ENCODE measurements around the gene TRERF1.
"Not testable (repeated sequence)": the region's sequence is repeated elsewhere in the genome, so short reads cannot be mapped to it uniquely, and the experiment has no call there.

TRERF1 gene, protein sequence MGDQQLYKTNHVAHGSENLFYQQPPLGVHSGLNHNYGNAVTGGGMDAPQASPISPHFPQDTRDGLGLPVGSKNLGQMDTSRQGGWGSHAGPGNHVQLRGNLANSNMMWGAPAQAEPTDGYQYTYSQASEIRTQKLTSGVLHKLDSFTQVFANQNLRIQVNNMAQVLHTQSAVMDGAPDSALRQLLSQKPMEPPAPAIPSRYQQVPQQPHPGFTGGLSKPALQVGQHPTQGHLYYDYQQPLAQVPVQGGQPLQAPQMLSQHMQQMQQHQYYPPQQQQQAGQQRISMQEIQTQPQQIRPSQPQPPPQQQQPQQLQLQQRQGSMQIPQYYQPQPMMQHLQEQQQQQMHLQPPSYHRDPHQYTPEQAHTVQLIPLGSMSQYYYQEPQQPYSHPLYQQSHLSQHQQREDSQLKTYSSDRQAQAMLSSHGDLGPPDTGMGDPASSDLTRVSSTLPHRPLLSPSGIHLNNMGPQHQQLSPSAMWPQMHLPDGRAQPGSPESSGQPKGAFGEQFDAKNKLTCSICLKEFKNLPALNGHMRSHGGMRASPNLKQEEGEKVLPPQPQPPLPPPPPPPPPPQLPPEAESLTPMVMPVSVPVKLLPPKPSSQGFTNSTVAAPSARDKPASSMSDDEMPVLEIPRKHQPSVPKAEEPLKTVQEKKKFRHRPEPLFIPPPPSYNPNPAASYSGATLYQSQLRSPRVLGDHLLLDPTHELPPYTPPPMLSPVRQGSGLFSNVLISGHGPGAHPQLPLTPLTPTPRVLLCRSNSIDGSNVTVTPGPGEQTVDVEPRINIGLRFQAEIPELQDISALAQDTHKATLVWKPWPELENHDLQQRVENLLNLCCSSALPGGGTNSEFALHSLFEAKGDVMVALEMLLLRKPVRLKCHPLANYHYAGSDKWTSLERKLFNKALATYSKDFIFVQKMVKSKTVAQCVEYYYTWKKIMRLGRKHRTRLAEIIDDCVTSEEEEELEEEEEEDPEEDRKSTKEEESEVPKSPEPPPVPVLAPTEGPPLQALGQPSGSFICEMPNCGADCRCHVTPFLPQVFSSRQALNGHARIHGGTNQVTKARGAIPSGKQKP (N-terminal part only)

DNA sequence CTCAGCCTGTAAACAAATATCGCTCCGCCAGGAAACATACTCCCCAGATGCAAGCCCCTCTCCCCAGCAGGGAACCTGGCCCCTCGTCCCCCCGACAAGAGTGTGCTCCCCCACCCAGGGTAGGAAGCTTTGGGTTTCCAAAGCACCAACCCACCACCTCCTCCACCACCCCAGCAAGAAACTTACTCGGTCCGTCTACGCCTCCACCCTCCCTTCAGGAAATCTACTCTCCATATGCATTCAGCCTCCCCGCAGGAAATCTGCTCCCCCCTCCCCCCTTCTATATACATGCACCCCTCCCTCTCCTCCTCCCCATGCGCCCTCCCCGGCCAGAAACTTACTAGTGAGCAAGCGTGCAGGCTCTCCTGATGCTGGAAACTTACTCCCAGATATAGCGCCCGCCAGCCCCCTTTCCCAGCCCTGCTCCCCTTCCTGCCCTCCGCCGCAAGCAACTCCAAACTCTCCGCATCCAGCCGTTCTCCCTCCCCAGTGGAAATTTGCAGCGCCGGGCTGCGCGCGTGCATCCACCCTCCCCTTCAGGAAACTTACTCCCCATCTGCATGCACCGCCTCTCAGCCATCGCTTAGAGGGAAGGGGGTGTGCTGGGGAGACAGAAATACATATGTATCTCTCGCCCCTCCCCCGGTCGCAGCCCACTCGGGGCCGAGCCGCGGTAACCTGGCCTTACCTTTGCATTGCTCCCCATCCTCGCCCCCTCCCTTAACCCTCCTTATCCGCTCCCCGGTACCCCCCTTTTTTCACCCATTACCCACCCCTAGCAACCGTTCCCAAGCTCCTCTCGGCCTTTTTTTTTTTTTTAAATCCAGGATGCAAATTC, at the start of gene TRERF1:
Gene TRERF1, minus strand, starts transcription at position 594 of the 838 bp plus-strand sequence. CDS start 182,336 bp downstream, outside the sequence.
- DNase-seq, result no peak

DNA sequence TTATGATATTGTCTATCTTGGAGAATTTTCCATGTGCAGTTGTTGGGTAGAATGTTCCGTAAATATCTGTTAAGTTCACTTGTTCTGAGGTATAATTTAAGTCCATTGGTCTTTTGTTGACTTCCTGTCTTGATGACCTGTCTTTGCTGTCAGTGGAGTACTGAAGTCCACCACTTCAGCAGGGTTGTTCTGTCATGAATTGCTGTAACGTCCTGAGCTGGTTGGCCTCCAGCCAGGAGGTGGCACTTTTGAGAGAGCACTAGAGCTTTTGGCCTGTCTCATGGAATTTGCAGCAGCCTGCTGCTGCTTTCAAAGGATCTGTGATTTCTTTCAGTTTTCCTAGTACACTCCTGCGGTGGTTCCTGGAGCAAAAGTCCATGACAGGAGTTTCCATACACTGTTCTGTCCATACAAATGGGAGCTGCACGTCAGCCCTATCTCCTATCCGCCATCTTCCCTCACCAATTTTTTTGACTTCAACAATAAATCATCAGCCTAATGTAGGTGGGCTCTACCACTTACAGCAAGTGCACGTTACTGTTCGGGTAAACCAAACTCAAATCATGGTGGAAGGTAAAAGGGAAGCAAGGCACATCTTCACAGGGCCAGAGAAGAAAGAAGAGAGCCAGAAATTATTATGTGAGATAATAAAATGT, 46.9 kb upstream of the TRERF1 start:
- DNase-seq, result no peak

DNA sequence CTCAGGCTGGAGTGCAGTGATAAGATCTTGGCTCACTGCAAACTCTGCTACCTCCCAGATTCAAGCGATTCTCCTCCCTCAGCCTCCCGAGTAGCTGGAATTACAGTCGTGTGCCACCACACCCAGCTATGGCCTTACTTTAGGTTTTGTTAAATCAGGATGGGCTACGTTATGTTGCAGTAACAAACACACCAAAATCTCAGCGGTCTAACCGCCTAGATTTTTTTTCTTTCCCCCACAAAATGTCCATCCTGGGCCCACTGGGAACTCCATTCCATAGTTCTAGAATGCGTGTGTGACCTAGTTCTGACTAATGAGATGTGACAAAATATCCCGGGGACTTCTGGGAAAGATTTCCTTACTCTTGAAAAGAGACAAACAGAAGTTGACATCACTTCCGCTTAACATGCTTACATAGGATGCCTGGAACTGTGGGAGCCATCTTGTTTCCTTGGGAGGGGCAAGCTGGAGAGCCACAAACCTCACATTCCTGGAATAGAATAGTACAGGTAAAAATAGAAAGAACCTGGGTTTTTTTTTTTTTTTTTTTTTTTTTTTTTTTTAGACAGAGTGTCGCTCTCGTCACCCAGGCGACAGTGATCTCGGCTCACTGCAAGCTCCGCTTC, 42.3 kb upstream of the TRERF1 start:
- no peak for DNase-seq

DNA sequence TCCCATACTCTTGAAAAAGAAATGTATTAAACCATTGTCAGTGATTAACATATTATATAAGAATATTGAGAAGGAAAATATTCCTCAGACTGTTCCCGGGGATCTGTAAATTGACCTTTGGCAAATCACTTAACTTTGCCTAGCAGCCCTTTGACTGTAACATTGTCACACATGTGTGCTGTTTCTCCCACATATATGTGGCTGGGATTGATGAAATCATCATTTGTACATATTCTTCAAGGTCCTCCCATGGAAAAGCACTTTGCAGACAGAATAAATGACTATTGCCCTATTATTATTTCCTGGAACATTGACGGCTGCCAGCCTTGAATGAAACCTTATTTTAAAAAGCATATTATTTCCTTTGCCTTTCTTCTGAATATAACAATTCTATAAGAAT, 36.4 kb upstream of the TRERF1 start:
- no peak for DNase-seq

DNA sequence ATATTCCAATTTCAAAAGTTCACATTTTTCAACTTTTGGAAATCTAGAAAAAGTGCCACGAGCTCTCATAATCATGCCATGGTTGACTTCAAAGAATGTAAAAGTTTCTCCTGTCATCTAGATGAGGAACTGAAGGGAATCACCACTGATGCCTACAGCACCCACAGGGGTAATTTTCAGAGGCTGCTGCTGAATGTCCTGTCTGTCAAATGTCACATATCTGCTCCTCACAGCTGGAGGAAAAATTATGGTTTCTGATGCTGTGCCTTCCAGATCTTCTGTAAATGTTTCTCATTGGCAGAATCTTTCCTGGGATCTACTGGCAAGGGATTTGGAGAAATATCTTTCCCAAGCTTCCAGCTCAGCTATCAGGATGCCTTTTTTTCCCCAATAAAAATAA, 32.5 kb upstream of the TRERF1 start:
- DNase-seq, result no peak

DNA sequence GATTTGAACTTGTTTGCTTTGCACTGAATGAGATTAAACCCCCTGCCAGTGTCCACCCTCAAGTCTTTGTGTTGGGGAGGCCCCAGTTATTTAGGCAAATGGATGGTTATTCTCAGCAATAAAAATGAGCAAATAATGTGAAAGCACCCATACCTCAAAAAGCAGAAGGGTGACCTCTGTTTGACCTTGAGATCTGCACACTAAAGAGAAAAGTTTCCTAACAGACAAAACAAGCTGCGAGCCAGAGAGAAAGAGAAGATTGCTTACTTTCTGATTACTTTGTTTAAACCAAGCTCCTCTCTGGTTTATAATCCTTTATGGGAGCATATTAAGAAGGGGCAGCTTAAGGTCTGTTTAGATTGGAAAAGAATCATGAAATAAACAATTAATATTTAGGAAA, 30.4 kb upstream of the TRERF1 start:
- no peak for DNase-seq

DNA sequence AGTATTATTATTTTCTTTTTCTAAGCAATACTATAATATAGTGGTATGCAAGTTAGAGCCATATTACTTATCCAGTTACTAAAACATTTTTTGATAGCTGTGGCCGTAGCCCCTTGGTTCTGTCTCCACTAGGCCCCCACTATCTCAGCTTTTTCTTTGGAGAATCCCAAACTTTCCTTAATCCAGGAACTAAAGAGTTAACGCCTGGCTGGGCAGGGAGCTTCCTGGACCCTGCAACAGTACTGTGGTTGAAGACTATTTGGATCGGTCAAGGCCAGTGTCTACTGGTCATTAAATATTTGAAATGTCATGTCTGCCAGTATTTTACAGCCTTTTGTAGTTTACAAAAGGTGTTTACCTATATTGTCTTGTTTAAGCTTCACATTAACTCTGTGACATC, 20.0 kb upstream of the TRERF1 start:
- DNase-seq, result no peak

DNA sequence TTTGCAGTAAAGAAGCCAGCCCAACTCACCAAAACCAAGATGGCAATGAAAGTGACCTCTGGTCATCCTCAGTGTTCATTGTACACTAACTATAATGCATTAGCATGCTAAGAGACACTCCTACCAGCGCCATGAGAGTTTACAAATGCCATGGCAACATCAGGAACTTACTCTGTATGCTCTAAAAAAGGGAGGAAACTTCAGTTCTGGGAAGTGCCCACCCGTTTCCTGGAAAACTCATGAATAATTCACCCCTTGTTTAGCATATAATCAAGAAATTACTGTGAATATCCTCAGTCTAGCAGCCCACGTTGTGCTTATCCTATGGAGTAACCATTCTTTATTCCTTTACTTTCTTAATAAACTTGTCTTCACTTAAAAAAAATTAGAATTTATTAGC, 19.4 kb upstream of the TRERF1 start:
- DNase-seq, result no peak

DNA sequence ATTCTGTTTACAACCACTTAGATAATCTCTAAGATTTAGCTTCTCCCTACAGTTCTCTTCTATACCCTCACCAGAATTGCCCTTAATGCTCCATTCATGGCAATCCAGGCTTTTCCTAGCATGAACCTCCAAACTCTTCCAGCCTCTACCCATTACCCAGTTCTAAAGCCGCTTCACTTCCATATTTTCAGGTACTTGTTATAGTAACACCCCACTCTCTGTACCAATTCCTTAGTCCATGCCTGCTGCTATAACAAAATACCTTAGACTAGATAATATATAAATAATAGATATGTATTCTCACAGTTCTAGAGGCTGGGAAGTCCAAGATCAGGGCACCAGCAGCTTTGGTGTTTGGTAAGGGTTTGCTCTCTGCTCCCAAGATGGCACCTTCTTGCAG, 16.5 kb upstream of the TRERF1 start:
- no peak for DNase-seq

DNA sequence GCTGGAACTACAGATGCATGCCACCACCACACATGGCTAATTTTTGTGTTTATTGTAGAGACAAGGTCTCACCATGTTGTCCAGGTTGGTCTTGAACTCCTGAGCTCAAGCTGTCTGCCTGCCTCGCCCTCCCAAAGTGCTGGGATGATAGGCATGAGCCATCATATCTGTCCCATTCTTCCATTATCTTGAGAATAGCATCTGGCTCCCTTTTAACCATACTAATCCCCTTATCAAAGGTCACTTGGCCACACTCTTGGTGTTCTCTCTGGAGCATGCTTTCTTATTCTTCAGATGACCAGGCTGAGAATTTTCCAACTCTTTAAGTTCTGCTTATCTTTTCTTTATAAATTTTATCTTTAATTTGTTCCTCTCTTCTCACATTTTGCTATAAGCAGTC, 15.9 kb upstream of the TRERF1 start:
- no peak for DNase-seq

DNA sequence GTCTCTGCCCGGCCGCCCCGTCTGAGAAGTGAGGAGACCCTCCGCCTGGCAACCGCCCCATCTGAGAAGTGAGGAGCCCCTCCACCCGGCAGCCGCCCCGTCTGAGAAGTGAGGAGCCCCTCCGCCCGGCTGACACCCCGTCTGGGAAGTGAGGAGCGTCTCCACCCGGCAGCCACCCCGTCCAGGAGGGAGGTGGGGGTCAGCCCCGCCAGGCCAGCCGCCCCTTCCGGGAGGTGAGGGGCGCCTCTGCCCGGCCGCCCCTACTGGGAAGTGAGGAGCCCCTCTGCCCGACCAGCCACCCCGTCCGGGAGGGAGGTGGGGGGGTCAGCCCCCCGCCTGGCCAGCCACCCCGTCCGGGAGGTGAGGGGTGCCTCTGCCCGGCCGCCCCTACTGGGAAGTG, 14.7 kb upstream of the TRERF1 start:
- not testable (repeated sequence) for DNase-seq

DNA sequence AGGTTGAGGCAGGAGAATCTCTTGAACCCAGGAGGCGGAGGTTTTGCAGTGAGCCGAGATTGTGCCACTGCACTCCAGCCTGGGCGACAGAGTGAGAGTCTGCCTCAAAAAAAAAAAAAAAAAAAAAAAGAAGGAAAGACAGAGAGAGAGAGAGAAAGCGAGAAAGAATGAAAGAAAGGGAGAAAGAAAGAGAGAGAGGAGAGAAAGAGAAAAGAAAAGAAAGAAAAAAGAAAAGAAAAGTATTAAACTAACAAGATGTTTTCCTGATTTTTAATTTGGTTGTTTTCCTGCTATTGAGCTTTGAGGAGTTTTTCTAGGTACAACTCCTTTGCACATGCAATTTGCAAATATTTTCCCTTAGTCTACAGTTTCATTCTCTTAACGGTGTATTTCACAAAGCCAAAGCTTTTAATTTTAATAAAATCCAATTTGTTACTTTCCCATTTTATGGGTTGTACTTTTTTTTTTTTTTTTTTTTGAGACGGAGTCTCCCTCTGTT, 10.8 kb upstream of the TRERF1 start:
- DNase-seq, result no peak

DNA sequence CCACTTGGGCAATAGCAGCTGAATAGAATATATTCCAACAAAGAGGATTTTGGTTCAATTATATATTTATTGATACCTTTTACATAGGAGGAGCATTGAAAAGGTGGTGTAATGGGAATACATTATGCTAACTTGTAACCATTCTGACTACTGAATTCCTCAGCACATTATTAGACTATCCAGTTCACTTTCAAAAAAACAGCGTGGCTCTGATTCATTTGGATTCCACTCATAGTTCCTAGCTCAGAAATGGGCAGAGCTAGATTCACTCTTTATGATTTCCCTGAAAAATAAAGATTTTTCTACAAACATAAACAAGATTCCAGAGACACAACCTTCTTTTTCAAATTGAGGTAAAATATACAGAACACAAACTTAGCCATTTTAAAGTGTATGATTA, 9.2 kb upstream of the TRERF1 start:
- no peak for DNase-seq

DNA sequence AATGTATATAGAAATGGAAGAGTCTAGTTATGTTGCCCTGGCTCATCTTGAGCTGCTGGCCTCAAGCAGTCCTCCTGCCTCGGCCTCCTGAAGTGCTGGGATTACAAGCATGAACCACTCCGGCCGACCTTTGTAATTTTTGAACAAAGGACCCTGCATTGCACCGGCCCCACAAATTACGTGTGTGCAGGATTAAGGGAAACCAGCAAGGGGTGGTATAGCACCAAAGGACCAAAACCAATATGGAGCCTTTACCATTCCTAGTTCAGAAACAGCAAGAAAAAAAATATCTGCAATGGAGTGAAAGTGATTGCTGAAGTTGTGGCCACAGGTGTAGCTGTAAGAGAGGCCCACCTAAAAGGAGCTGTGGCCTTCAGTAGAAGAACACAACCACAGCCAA, 8.2 kb upstream of the TRERF1 start:
- DNase-seq, result no peak

DNA sequence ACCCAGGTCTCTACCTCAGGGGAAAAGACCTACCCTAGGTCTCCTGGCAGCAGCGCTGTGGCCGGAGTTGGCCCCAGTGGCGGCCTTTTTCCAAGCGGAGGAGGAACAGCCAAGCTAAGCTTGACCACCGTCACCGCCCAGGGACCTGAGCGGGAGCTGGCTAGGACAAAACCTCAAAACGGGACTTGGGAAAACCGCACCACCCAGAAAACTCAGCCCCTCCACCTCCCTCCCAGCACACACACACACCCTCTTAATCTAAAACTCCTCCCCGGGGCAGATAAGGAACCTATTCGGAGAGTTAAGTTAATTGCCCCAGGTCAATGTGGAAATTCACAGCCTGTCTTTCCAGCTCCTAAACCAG, 2.7 kb upstream of the TRERF1 start:
- no peak for DNase-seq

DNA sequence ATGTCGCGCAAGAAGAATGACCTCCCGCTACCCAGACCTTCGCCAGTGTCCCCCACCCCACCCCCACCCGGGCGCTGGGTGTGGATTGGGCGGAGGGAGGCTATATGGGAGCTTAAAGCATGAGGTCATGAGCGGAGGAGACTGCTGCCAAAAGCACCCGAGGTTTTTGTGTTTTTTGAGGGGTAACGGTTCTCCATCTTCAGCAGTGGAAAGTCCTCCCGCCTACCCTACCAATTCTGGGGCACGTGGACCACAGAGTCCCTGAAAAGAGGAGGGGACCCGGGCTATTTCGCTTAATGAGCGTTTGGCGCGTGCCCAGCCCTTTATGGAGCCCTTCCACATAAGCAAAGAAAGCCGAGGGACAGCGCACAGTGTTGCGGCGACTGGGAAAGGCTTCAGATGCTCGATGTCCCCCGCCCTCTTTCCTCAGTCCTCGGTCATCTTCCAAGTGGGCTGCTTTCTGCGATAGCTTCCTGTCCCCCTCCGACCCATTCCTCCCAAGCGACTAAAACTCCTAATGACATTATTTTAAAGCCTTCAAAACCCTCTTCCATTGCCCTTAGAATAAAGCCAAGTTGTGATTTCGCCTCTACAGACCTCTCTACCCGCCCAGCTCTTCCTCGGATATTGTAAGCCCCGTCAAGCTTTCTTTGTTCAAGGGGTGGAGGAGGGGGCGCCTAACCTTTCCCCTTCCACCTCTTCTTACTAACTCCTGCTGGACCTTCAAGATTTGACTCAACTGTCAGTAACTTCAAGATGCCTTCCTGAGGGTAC, 2.1 kb upstream of the TRERF1 start:
- no peak for DNase-seq

DNA sequence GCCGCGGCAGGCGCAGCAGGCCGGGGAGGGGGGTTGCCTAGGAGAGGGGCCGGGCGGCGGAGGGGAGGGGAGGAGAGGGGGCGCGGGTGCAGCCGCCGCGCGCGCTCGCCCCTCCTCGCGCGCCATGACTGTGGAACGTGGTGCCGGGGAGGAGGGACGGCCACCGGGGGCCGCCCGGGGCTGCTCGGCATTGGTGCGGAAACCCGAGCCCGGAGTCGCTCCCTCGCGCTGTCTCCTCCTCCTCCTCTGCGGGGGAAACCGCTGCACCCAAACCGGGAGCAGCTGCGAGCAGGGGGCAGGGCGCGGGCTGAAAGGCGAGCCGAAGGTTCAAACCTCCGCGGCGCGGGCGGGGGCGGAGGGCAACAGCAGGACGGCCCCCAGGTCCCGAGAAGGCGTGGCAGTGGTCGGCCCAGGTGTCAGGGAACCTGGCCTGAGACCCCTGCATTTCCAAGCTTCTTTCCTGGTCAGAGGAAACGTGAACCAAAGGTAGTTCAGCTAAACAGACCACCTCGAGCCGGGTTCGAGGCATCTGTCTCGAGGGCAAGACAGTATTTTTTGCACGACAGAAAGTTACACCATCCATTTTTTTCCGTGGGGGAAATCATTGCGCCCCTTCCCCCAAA, 1.4 kb upstream of the TRERF1 start:
- peak; percentile 43 for DNase-seq

DNA sequence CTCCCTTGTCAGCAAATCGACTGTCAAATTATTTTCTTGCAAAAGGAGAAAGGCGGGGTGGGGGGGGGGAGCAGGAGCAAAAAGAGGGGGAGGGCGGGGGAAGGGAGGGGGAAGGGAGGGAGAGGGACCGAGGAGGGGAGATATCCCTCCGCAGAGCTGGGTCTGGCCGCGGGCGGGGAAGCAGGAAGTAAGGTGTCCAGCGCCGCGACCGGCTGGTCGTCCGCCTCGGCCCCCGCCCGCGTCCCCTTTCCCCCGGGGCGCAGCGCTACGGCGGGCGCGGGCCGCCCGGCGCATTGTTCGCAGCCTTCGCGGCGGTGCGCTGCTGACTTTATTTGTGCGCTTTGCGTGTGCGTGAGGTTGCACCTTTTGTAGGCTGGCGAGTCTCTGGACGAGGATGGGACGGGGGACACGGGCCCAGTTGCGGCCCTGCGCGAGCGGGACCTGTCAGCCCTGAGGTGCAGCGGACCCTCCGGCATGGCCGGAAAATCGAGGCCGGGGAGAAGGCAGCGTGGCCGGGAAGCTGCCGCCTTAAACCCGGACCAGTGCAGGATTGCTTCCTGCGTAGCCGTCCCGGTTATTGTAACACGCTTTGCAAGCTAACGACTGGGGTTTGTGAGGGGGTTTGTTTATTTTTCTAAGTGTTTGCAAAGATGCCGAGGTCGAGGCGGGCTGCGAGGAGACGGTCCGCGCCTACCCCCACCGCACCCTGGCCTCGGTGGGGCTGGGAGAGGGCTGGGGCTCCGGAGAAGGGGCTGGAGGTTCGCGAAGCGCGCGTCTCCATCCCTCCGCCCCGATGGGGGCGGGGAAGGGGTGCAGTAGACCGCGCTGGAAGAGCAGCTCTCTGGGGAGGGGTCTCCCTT, 675 bp upstream of the TRERF1 start:
- DNase-seq, result no peak

Data from GOT3 (cell line).